Measurements from ENCODE around the gene TCOF1.

Gene TCOF1

GRCh38 chr5:150357326-150358260 is at the start of gene TCOF1:
TSS of gene TCOF1 (plus strand) at chr5:150357697. CDS start at chr5:150357747, 50 bp downstream.
- peak; percentile 65 for DNase-seq

GRCh38 chr5:150309101-150309885 is 48.2 kb upstream of the TCOF1 start:
- no peak for DNase-seq

GRCh38 chr5:150309886-150310239 is 47.6 kb upstream of the TCOF1 start:
- DNase-seq = no peak

- DNase-seq = no peak
Observed at GRCh38 chr5:150310246-150310645, 47.3 kb upstream of the TCOF1 start.

- DNase-seq = no peak
Observed at GRCh38 chr5:150311015-150311692, 46.3 kb upstream of the TCOF1 start.

GRCh38 chr5:150312518-150312917 is 45.0 kb upstream of the TCOF1 start:
- DNase-seq = no peak

GRCh38 chr5:150313501-150313900 is 44.0 kb upstream of the TCOF1 start:
- no peak for DNase-seq

- no peak for DNase-seq
Observed at GRCh38 chr5:150313921-150314716, 43.4 kb upstream of the TCOF1 start.

- DNase-seq = no peak
Observed at GRCh38 chr5:150315245-150315644, 42.3 kb upstream of the TCOF1 start.

GRCh38 chr5:150316320-150316719 is 41.2 kb upstream of the TCOF1 start:
- DNase-seq = no peak

- DNase-seq = no peak
Observed at GRCh38 chr5:150317048-150318003, 40.2 kb upstream of the TCOF1 start.

GRCh38 chr5:150318613-150319483 is 38.6 kb upstream of the TCOF1 start:
- no peak for DNase-seq

GRCh38 chr5:150319484-150319790 is 38.1 kb upstream of the TCOF1 start:
- no peak for DNase-seq

- no peak for DNase-seq
Observed at GRCh38 chr5:150320044-150320613, 37.4 kb upstream of the TCOF1 start.

- DNase-seq = no peak
Observed at GRCh38 chr5:150321211-150321610, 36.3 kb upstream of the TCOF1 start.

GRCh38 chr5:150321784-150322183 is 35.7 kb upstream of the TCOF1 start:
- no peak for DNase-seq

GRCh38 chr5:150322202-150322601 is 35.3 kb upstream of the TCOF1 start:
- DNase-seq = no peak

- DNase-seq = no peak
Observed at GRCh38 chr5:150323092-150323491, 34.4 kb upstream of the TCOF1 start.

- no peak for DNase-seq
Observed at GRCh38 chr5:150323819-150324218, 33.7 kb upstream of the TCOF1 start.

- DNase-seq = no peak
Observed at GRCh38 chr5:150325426-150325825, 32.1 kb upstream of the TCOF1 start.

Measured in NCI-H2081 treated with DMSO at 0.1 percent for 48 hours (cell line).